OCI-LY3 (cell line): ENCODE data around the gene DNMT1.

Experiments
- H2AFZ ChIP-seq: fragments of 200-600, 300-600 bp; shearing (Covaris generic); 2 replicates; pipeline ENCODE4 v1.6.0; 2014; ENCODE audit warnings: antibody characterized with exemption, low read depth, low read length
- H3K27ac ChIP-seq: fragments of 200-600, 300-600 bp; sonication (generic); 2 replicates; pipeline ENCODE4 v1.5.1; 2014; ENCODE audit warnings: mild to moderate bottlenecking, low read length, moderate library complexity, mixed read lengths
- H3K27me3 ChIP-seq: fragments of 200-600, 300-600 bp; sonication (generic); 2 replicates; pipeline ENCODE4 v1.6.1; 2014; ENCODE audit warnings: low read depth, low read length, mixed read lengths
- H3K36me3 ChIP-seq: fragments of 200-600, 300-600 bp; sonication (generic); replicated peaks from 2 replicates; pipeline ENCODE3; 2014; ENCODE audit warnings: low read depth, low read length, mixed read lengths
- H3K4me1 ChIP-seq: fragments of 300-600, 200-600 bp; sonication (generic); 2 replicates; pipeline ENCODE4 v1.6.1; 2014; ENCODE audit warnings: low read length, mixed read lengths
- H3K4me2 ChIP-seq: fragments of 200-600, 300-600 bp; sonication (generic); 2 replicates; pipeline ENCODE4 v1.6.1; 2014; ENCODE audit warnings: low read length, mixed read lengths
- H3K4me3 ChIP-seq: fragments of 300-600, 200-600 bp; sonication (generic); 2 replicates; pipeline ENCODE4 v1.5.1; 2014; ENCODE audit warnings: antibody characterized with exemption, mild to moderate bottlenecking, low read length, moderate library complexity
- H3K79me2 ChIP-seq: fragments of 300-600, 200-600 bp; shearing (Covaris generic); 2 replicates; pipeline ENCODE4 v1.6.1; 2014; ENCODE audit warnings: mild to moderate bottlenecking, low read length, mixed read lengths
- H3K9ac ChIP-seq: fragments of 300-600, 200-600 bp; shearing (Covaris generic); 2 replicates; pipeline ENCODE4 v1.6.0; 2014; ENCODE audit warnings: mild to moderate bottlenecking, low read length, moderate library complexity
- H3K9me3 ChIP-seq: fragments of 200-600, 300-600 bp; shearing (Covaris generic); 2 replicates; pipeline ENCODE4 v1.6.1; 2014; ENCODE audit warnings: low read length, mixed read lengths; ENCODE audit not compliant: insufficient read depth
- H4K20me1 ChIP-seq: fragments of 200-600, 300-600 bp; sonication (generic); 2 replicates; pipeline ENCODE4 v1.6.1; 2016; ENCODE audit warnings: low read length, mixed read lengths; ENCODE audit not compliant: insufficient read depth
- CTCF ChIP-seq: fragments of 200-600, 300-600 bp; sonication (generic); IDR thresholded peaks from 2 replicates; pipeline ENCODE4 v1.5.1; 2014; ENCODE audit warnings: antibody characterized with exemption, low read length, low read depth
- EZH2phosphoT487 ChIP-seq: fragments of 200-600 bp; shearing (Covaris generic); IDR thresholded peaks from 2 replicates; pipeline ENCODE4 v1.6.1; 2018; ENCODE audit warnings: antibody characterized with exemption, mixed run types, low read depth

Gene DNMT1

GRCh38 chr19:10092648-10093294, 102.0 kb downstream of the DNMT1 start:
- H3K27ac ChIP-seq, result no peak overlapping the region
- no peak overlapping the region for H2AFZ ChIP-seq
- no peaks in the 10 kb centered on the region for H3K9me3 ChIP-seq
- H3K4me3 ChIP-seq, result no peak overlapping the region
- H3K9ac ChIP-seq, result no peak overlapping the region
- H3K79me2 ChIP-seq, result no peaks in the 10 kb centered on the region
- H3K36me3 ChIP-seq, result peaks cover 18% of the 10 kb centered on the region
- TF ChIP-seq CTCF (no peak), EZH2phosphoT487 (no peak)
- H4K20me1 ChIP-seq, result no peaks in the 10 kb centered on the region
- no peaks in the 10 kb centered on the region for H3K27me3 ChIP-seq
- no peaks in the 10 kb centered on the region for H3K4me1 ChIP-seq
- no peak overlapping the region for H3K4me2 ChIP-seq

DNA sequence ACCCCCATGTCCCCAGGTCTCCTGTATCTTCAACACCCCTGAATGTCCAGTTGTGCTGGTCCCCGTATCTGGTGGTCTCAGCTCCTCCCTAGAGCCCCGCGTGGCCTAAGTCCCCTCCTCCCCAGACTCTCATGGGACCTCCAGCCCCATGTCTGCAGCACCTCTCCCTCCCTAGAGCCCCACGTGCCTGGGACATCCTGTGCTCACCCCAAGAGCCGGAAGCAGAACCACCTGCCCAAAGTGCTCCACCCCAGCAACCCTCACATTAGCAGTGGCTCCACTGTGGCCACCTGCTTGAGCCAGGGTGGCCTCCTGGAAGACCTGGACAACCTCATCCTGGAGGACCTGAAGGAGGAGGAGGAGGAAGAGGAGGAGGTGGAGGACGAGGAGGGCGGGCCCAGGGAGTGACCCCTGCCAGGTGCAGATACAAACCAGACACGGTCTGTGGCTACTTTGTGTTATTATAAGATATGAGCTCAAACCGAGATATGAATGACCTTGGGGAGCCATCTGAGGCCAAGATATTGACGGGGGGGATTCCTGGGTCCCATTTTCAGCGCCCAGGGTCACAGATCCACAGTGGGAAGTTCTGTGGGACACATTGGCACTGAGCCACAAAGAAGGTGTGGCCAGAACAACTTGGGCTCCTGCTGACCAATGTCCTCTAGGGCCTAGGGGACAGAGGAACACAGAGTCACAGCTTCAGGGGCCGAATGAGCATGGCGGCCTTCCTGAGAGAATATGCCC, 102.7 kb downstream of the DNMT1 start:
- Histone ChIP-seq H3K4me3 (no peak overlapping the region), H3K79me2 (peaks cover 4% of the 10 kb centered on the region; the same call in 1 of the 2 replicates), H4K20me1 (no peaks in the 10 kb centered on the region), H3K27ac (no peak overlapping the region), H3K36me3 (peaks cover 18% of the 10 kb centered on the region), H3K27me3 (no peaks in the 10 kb centered on the region), H3K9ac (no peak overlapping the region), H3K9me3 (no peaks in the 10 kb centered on the region), H2AFZ (no peak overlapping the region), H3K4me1 (peaks cover 4% of the 10 kb centered on the region), H3K4me2 (no peak overlapping the region)
- no peak for TF ChIP-seq EZH2phosphoT487
- TF ChIP-seq CTCF, result no peak

DNA sequence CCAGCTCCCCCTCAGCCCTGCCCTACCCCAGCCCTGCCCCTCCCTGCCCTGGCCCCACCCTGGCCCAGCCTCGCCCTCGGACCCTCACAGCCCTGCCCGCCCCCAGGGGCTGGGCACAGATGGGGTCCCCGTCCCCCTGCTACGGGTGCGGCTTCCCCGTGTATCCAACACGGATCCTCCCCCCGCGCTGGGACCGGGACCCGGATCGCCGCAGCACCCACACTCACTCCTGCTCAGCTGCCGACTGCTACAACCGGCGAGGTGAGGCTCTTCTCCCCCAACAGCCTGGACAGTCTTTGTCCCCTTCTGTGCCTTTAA, 103.4 kb downstream of the DNMT1 start:
- no peak for TF ChIP-seq CTCF
- no peak for TF ChIP-seq EZH2phosphoT487

GRCh38 chr19:10089801-10090375, 104.9 kb downstream of the DNMT1 start:
- Histone ChIP-seq H3K27ac (no peak overlapping the region), H3K4me2 (no peak overlapping the region), H3K79me2 (peaks cover 13% of the 10 kb centered on the region; the same call in 1 of the 2 replicates), H4K20me1 (no peaks in the 10 kb centered on the region), H3K36me3 (peaks cover 18% of the 10 kb centered on the region), H3K9ac (no peak overlapping the region), H2AFZ (no peak overlapping the region), H3K4me3 (no peak overlapping the region), H3K4me1 (peaks cover 9% of the 10 kb centered on the region), H3K9me3 (no peaks in the 10 kb centered on the region), H3K27me3 (no peaks in the 10 kb centered on the region)
- TF ChIP-seq CTCF (no peak), EZH2phosphoT487 (no peak)

More for the DNA sequence above, 103.4 kb downstream of the DNMT1 start:
- Histone ChIP-seq H3K27ac (no peak overlapping the region), H3K9me3 (no peaks in the 10 kb centered on the region), H3K27me3 (no peaks in the 10 kb centered on the region), H3K9ac (no peak overlapping the region), H3K36me3 (peaks cover 18% of the 10 kb centered on the region), H3K4me3 (no peak overlapping the region), H4K20me1 (no peaks in the 10 kb centered on the region), H2AFZ (no peak overlapping the region), H3K79me2 (peaks cover 11% of the 10 kb centered on the region; the same call in 1 of the 2 replicates), H3K4me1 (peaks cover 5% of the 10 kb centered on the region), H3K4me2 (no peak overlapping the region)
